HCT116 (cell line): ENCODE data around the gene LCE4A. TPM values are rescaled to one million over a fixed set of nuclear protein-coding genes. Genes with fewer than 3 reads are reported as not detected.
"Not testable (repeated sequence)": the region's sequence is repeated elsewhere in the genome, so short reads cannot be mapped to it uniquely, and the experiment has no call there.

Experiments used
- ATAC-seq: fragments of 200-7000 bp; cut with Tn5 transposase; 2 replicates; pipeline ENCODE4 v1.9.1; 2020; ENCODE audit warnings: mild to moderate bottlenecking, moderate library complexity
- BruUV-seq: library from RNA; stranded (reverse); fragments of 400-500 nt; replicated peaks from 2 replicates; lab custom pipeline; 2021; lab: Mats Ljungman, UMichigan
- CTCF ChIA-PET: fragments of 300-600 bp; sonication (Branson Sonifier 250); formaldehyde crosslinking; loops from one replicate; lab custom pipeline; 2021; ENCODE audit warnings: antibody characterized with exemption; lab: Charles Lee
- POLR2A ChIA-PET: fragments of 300-600, 350-600 bp; sonication (Branson Sonifier 250); formaldehyde crosslinking; loops from one replicate; lab custom pipeline; 2021; ENCODE audit warnings: antibody characterized with exemption; lab: Charles Lee
- RAD21 ChIA-PET, 2 experiments: fragments of 300-600 bp; sonication (Branson Sonifier 250); formaldehyde crosslinking; loops; one replicate each; lab custom pipeline; 2023; ENCODE audit warnings: low total read pairs in 2 of 2; ENCODE audit not compliant: uncharacterized antibody in 2 of 2, unreplicated experiment in 2 of 2, low non-redundant PET in 1 of 2; lab: Charles Lee
- DNase-seq: peaks from one replicate; pipeline ENCODE4 v3.0.0-alpha.2; 2010; ENCODE audit warnings: low read depth, low spot score
- H2AFZ ChIP-seq: fragments of 200-600 bp; shearing (Covaris generic), sonication (generic); 2 replicates; pipeline ENCODE4 v1.6.1; 2017; ENCODE audit warnings: low read depth, mixed run types, mixed read lengths, antibody characterized with exemption, low read length; ENCODE audit not compliant: poor library complexity, severe bottlenecking
- H3K27ac ChIP-seq: 2 replicates; pipeline ENCODE4 v1.5.1; 2012; ENCODE audit warnings: low read depth, low read length
- H3K27me3 ChIP-seq: fragments of 200-600 bp; sonication (generic); 2 replicates; pipeline ENCODE4 v1.6.1; 2016; ENCODE audit warnings: mixed run types, low read length, mixed read lengths; ENCODE audit not compliant: insufficient read depth
- H3K36me3 ChIP-seq, 2 experiments: fragments of 200-500 bp in 1 of 2; fragments of 200-600 bp in 1 of 2; sonication (Bioruptor generic) in 1 of 2; sonication (generic) in 1 of 2; 2 replicates each; pipeline versions ENCODE4 v1.5.1 to v1.6.1; 2014 to 2016; ENCODE audit warnings: low read length in 2 of 2, inconsistent platforms in 1 of 2, mixed read lengths in 1 of 2, mixed run types in 1 of 2; ENCODE audit not compliant: insufficient read depth in 2 of 2, control insufficient read depth in 1 of 2
- H3K4me1 ChIP-seq, 2 experiments: fragments of 200-600 bp in 1 of 2; sonication (generic) in 1 of 2; 2 replicates each; pipeline versions ENCODE4 v1.5.1 to v1.6.1; 2012 to 2017; ENCODE audit warnings: low read length in 2 of 2, inconsistent platforms in 1 of 2, mild to moderate bottlenecking in 1 of 2, mixed read lengths in 1 of 2, mixed run types in 1 of 2, moderate library complexity in 1 of 2; ENCODE audit not compliant: insufficient read depth in 2 of 2, control insufficient read depth in 1 of 2
- H3K4me2 ChIP-seq: fragments of 200-600 bp; sonication (generic); 2 replicates; pipeline ENCODE4 v1.6.1; 2017; ENCODE audit warnings: mixed run types, low read length, mixed read lengths
- H3K4me3 ChIP-seq, 2 experiments: fragments of 200-600 bp in 1 of 2; sonication (generic) in 1 of 2; replicated peaks in 1 of 2; 2 replicates each; pipeline ENCODE4 v1.5.1; 2011 to 2016; ENCODE audit warnings: low read length in 2 of 2, control low read depth in 1 of 2, low read depth in 1 of 2, mild to moderate bottlenecking in 1 of 2, mixed read lengths in 1 of 2, mixed run types in 1 of 2
- H3K79me2 ChIP-seq: fragments of 200-600 bp; sonication (generic); 2 replicates; pipeline ENCODE4 v1.6.1; 2017; ENCODE audit warnings: mild to moderate bottlenecking, mixed run types, low read length, moderate library complexity, mixed read lengths; ENCODE audit not compliant: insufficient read depth
- H3K9ac ChIP-seq: fragments of 200-600 bp; sonication (generic); 2 replicates; pipeline ENCODE4 v1.6.1; 2016; ENCODE audit warnings: low read length, mixed read lengths
- H3K9me2 ChIP-seq: fragments of 200-600 bp; sonication (generic), shearing (Covaris generic); 2 replicates; pipeline ENCODE4 v1.6.1; 2017; ENCODE audit warnings: mixed run types, mild to moderate bottlenecking, moderate library complexity; ENCODE audit not compliant: insufficient read depth
- H3K9me3 ChIP-seq, 2 experiments: fragments of 200-500 bp in 1 of 2; fragments of 200-600 bp in 1 of 2; sonication (Bioruptor generic) in 1 of 2; sonication (generic) in 1 of 2; 2 replicates each; pipeline ENCODE4 v1.6.1; 2014 to 2017; ENCODE audit warnings: low read length in 2 of 2, mixed read lengths in 2 of 2, inconsistent platforms in 1 of 2, low read depth in 1 of 2, mild to moderate bottlenecking in 1 of 2, mixed run types in 1 of 2, moderate library complexity in 1 of 2; ENCODE audit not compliant: control insufficient read depth in 1 of 2, insufficient read depth in 1 of 2
- H4K20me1 ChIP-seq: fragments of 200-600 bp; sonication (generic), shearing (Covaris generic); 2 replicates; pipeline ENCODE4 v1.6.1; 2017; ENCODE audit warnings: mixed run types, mild to moderate bottlenecking, moderate library complexity; ENCODE audit not compliant: insufficient read depth
- CTCF ChIP-seq, 3 experiments: fragments of 200-600 bp in 1 of 3; sonication (generic) in 1 of 3; IDR thresholded peaks in 2 of 3; conservative IDR thresholded peaks in 1 of 3; 2 replicates each; pipeline ENCODE4 v1.5.1; 2012 to 2017; ENCODE audit warnings: low read depth in 2 of 3, low read length in 2 of 3, antibody characterized with exemption in 1 of 3, borderline replicate concordance in 1 of 3, control low read depth in 1 of 3, mild to moderate bottlenecking in 1 of 3, mixed read lengths in 1 of 3, mixed run types in 1 of 3, moderate library complexity in 1 of 3; ENCODE audit not compliant: insufficient read depth in 1 of 3
- EGR1 ChIP-seq: IDR thresholded peaks from 2 replicates; pipeline ENCODE4 v1.6.1; 2012; ENCODE audit warnings: low read depth
- EZH2phosphoT487 ChIP-seq: fragments of 200-600 bp; IDR thresholded peaks from 2 replicates; pipeline ENCODE4 v1.6.1; 2018; ENCODE audit warnings: antibody characterized with exemption, borderline replicate concordance
- JUND ChIP-seq: IDR thresholded peaks from 2 replicates; pipeline ENCODE4 v1.6.1; 2012
- POLR2AphosphoS5 ChIP-seq: IDR thresholded peaks from 2 replicates; pipeline ENCODE4 v1.6.1; 2011; ENCODE audit warnings: mild to moderate bottlenecking, low read depth, low read length, moderate library complexity
- REST ChIP-seq: IDR thresholded peaks from 2 replicates; pipeline ENCODE4 v1.6.1; 2012; ENCODE audit warnings: low read depth
- SP1 ChIP-seq: IDR thresholded peaks from 2 replicates; pipeline ENCODE4 v1.6.1; 2012; ENCODE audit warnings: low read depth
- ZFX ChIP-seq: fragments of 450-650 bp; IDR thresholded peaks from 2 replicates; pipeline ENCODE4 v1.6.1; 2017
- ZNF274 ChIP-seq: fragments of 200-500 bp; sonication (Bioruptor generic); IDR thresholded peaks from 2 replicates; pipeline ENCODE4 v1.6.1; 2014; ENCODE audit warnings: mild to moderate bottlenecking, low read depth, low read length, inconsistent platforms
- intact Hi-C: fragments of 100-400 bp; cut with micrococcal nuclease; formaldehyde crosslinking; loops from 2 replicates; pipeline ENCODE4 v1.10.0; 2022
- total RNA-seq: library from RNA; stranded (reverse); gene quantifications from one replicate; pipeline ENCODE4 v1.2.1, GENCODE V29; 2021; ENCODE audit not compliant: unreplicated experiment

LCE4A gene
- total RNA-seq, 1 experiment from 2014 or later = not detected

- POLR2A ChIA-PET = no interaction called here
- no peak overlapping the region for H3K9ac ChIP-seq
- H3K27me3 ChIP-seq = peaks cover 63% of the 10 kb centered on the region
- H3K36me3 ChIP-seq = no peaks in the 10 kb centered on the region
- H3K4me3 ChIP-seq = no peak overlapping the region
- no peak overlapping the region for H3K27ac ChIP-seq
- H3K9me2 ChIP-seq = no peaks in the 10 kb centered on the region
- no peak for TF ChIP-seq EGR1
- H3K4me2 ChIP-seq = no peak overlapping the region
- H3K9me3 ChIP-seq = no peaks in the 10 kb centered on the region
- RAD21 ChIA-PET = no interaction called here
- ATAC-seq (no peak), DNase-seq (no peak)
- intact Hi-C loops = no loop called here
- H3K4me1 ChIP-seq = no peaks in the 10 kb centered on the region
- no peaks in the 10 kb centered on the region for H3K79me2 ChIP-seq
- CTCF ChIA-PET = no interaction called here
- BruUV-seq = no TSS peak
- no peak overlapping the region for H2AFZ ChIP-seq
- no peaks in the 10 kb centered on the region for H4K20me1 ChIP-seq
These were observed 26.3 kb upstream of the LCE4A start for GRCh38 chr1:152681616-152682015.

GRCh38 chr1:152683846-152684245, 24.1 kb upstream of the LCE4A start:
- TF ChIP-seq POLR2AphosphoS5 = no peak
- no peak for TF ChIP-seq SP1
- TF ChIP-seq CTCF (IDR thresholded peaks at IDR 0.05 in 2 of 3, conservative IDR thresholded peaks at IDR 0.05 in 1 of 3; ENCODE audit: borderline replicate concordance in 1 of 3, insufficient read depth in 1 of 3, low read depth in 2 of 3, low read length in 2 of 3) = no peak
- no peak for TF ChIP-seq ZFX
- TF ChIP-seq JUND = no peak
- TF ChIP-seq ZNF274 = no peak
- no peak for TF ChIP-seq EZH2phosphoT487
- no peak for TF ChIP-seq REST
- TF ChIP-seq, all 23 proteins: peak for 0
- DNase-seq (no peak), ATAC-seq (no peak)
- Histone ChIP-seq H3K9me3 (no peaks in the 10 kb centered on the region), H2AFZ (no peak overlapping the region), H3K79me2 (no peaks in the 10 kb centered on the region), H3K27ac (no peak overlapping the region), H3K9me2 (no peaks in the 10 kb centered on the region), H3K36me3 (no peaks in the 10 kb centered on the region), H3K9ac (no peak overlapping the region), H3K4me2 (no peak overlapping the region), H3K27me3 (peaks cover 47% of the 10 kb centered on the region), H3K4me1 (no peaks in the 10 kb centered on the region), H4K20me1 (no peaks in the 10 kb centered on the region), H3K4me3 (no peak overlapping the region)
- intact Hi-C loops = no loop called here
- RAD21 ChIA-PET = no interaction called here
- CTCF ChIA-PET = no interaction called here
- BruUV-seq = no TSS peak
- POLR2A ChIA-PET = no interaction called here

- intact Hi-C loops, H3K9ac ChIP-seq, CTCF ChIA-PET, H3K79me2 ChIP-seq, H3K4me1 ChIP-seq, RAD21 ChIA-PET, POLR2A ChIA-PET, H3K9me2 ChIP-seq, BruUV-seq, H3K27ac ChIP-seq, ATAC-seq, H3K4me3 ChIP-seq, H4K20me1 ChIP-seq, H2AFZ ChIP-seq, H3K9me3 ChIP-seq, H3K4me2 ChIP-seq, DNase-seq, H3K36me3 ChIP-seq: not testable (repeated sequence)
- H3K27me3 ChIP-seq = peaks cover 34% of the 10 kb centered on the region
These were observed 22.1 kb upstream of the LCE4A start, which contains the start of gene LCE2B for GRCh38 chr1:152685823-152686222. Gene LCE2B (plus strand): TSS chr1:152686123. CDS start chr1:152686844, 721 bp downstream.
